HFF-Myc (cell line): ENCODE data around the gene LSP1.

Experiments used
- DNase-seq: peaks from one replicate; pipeline ENCODE4 v3.0.0-alpha.2; 2011; ENCODE audit warnings: low read depth; ENCODE audit errors: extremely low read depth
- H3K4me3 ChIP-seq: replicated peaks from 2 replicates; pipeline ENCODE4 v1.5.1; 2011; ENCODE audit warnings: low read depth, mild to moderate bottlenecking, control low read depth, low read length
- CTCF ChIP-seq: IDR thresholded peaks from 2 replicates; pipeline ENCODE4 v1.5.1; 2012; ENCODE audit warnings: mild to moderate bottlenecking, low read depth, low read length, control low read depth; ENCODE audit errors: missing control alignments

LSP1 gene

GRCh38 chr11:1846453-1846932 lies 6.4 kb upstream of the LSP1 start:
- DNase-seq: no peak
- no peak overlapping the region for H3K4me3 ChIP-seq
- no peak for TF ChIP-seq CTCF

- TF ChIP-seq CTCF: no peak
- no peak overlapping the region for H3K4me3 ChIP-seq
- no peak for DNase-seq
These were observed 5.7 kb upstream of the LSP1 start for GRCh38 chr11:1847006-1847735.

GRCh38 chr11:1847926-1848639 lies 4.8 kb upstream of the LSP1 start:
- TF ChIP-seq CTCF: no peak
- no peak for DNase-seq
- H3K4me3 ChIP-seq: no peak overlapping the region

- DNase-seq: no peak
- H3K4me3 ChIP-seq: no peak overlapping the region
- TF ChIP-seq CTCF: no peak
These were observed 4.0 kb upstream of the LSP1 start for GRCh38 chr11:1848640-1849430.

- DNase-seq: no peak
- no peak overlapping the region for H3K4me3 ChIP-seq
- no peak for TF ChIP-seq CTCF
These were observed 1.3 kb upstream of the LSP1 start for GRCh38 chr11:1851468-1852180.

- no peak for DNase-seq
- no peak for TF ChIP-seq CTCF
These were observed 510 bp upstream of the LSP1 start for GRCh38 chr11:1852271-1852876.

More at GRCh38 chr11:1852271-1852876, 510 bp upstream of the LSP1 start:
- no peak overlapping the region for H3K4me3 ChIP-seq
